SK-N-DZ (cell line): ENCODE results near the gene CERK.
"Not testable (repeated sequence)": the region's sequence is repeated elsewhere in the genome, so short reads cannot be mapped to it uniquely, and the experiment has no call there.

Experiments
- DNase-seq: peaks from one replicate; pipeline ENCODE4 v3.0.0-alpha.2; 2015; ENCODE audit warnings: low spot score

Gene CERK

DNA sequence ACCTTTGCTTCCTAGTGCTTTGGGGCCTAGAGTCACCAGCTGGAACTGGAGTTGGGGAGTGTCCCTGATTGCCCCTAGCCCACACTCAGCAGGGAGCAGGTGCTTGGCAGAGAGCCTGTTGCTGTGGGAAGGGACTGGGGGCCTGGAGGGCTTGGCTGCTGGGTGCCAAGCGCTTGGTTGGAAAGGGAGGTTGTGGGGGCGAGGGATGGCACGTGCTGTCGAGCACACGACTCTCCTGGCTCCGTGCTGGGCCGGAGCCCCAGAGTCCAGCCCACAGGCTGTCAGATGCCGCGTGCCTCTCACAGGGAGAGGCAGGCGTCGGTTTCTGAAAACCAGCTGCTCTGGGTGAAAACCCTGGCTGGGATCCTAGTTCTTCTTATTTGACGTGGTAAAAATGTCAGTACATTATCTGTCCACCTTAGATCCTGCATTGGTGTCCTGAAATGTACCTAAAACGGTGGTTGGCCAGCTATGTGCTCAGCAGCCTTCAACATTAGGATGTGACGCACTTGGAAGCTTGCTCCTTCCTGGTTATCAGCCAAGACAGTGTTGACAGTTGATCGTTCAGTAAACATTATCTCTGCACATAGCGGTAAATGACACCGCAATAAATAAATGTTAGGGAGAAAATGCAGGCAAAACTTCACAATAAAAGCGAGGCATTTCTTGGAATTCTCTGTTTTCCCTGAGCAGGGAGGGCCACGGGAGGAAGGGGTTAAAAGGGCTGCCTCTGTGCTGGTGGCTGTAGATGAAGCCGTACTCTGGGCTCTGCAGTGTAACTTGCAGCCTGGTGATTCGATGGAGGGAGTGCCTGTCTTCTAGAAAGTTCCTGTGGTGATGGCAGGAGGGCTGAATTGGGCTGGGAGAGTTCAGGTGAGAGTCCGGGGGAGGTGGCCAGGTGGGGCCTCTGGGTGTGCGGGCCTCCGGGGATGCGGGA is 88.6 kb downstream of the CERK start:
- DNase-seq: no peak

- not testable (repeated sequence) for DNase-seq
These were observed 89.7 kb downstream of the CERK start for GRCh38 chr22:46648225-46648820.

- DNase-seq: no peak
These were observed 91.4 kb downstream of the CERK start for GRCh38 chr22:46646531-46647215.

GRCh38 chr22:46642840-46643480 is 95.1 kb downstream of the CERK start:
- DNase-seq: not testable (repeated sequence)

DNA sequence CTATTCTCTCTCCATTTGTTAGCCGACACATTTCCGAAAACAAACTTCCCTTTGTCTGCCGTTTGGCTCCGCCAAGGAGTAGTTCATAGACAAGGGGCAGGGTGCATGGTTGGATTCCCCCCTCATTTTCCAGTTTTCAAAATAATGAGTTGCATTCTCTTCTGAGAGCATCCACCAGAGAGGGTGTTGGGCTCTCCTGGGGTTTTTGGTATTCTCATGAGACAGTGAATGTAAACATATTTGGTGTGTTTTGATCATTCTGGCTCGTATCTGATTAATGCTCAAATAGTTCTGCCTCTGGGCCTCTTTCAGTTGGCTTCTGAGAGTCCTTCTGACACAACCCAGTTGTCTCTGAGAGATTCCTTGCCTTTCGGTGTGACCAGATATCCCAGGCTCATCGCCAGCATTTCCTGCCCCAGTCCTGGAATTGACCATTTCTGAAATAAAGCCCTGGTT is 96.2 kb downstream of the CERK start:
- DNase-seq: no peak

GRCh38 chr22:46640293-46641055 is 97.6 kb downstream of the CERK start:
- DNase-seq: no peak

DNA sequence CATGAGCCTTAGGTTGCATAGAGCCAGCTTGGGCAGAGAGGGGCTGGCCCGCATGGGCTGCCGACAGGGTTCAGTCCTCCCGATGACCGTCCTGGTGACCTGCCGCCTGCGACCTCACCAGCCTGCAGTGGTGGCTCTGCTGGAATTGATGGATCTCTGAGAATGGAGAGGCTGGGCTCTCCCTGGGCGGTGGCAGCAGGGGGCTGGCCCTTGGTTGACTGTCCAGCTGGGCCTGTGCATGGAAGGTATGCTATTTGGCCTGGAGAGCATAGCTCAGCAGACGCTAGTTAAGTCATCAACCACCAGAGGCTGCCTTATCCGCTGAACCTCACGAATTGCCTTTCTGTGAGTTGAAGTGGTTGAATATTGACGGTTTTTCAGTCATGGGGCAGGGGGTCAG is 98.2 kb downstream of the CERK start:
- no peak for DNase-seq

DNA sequence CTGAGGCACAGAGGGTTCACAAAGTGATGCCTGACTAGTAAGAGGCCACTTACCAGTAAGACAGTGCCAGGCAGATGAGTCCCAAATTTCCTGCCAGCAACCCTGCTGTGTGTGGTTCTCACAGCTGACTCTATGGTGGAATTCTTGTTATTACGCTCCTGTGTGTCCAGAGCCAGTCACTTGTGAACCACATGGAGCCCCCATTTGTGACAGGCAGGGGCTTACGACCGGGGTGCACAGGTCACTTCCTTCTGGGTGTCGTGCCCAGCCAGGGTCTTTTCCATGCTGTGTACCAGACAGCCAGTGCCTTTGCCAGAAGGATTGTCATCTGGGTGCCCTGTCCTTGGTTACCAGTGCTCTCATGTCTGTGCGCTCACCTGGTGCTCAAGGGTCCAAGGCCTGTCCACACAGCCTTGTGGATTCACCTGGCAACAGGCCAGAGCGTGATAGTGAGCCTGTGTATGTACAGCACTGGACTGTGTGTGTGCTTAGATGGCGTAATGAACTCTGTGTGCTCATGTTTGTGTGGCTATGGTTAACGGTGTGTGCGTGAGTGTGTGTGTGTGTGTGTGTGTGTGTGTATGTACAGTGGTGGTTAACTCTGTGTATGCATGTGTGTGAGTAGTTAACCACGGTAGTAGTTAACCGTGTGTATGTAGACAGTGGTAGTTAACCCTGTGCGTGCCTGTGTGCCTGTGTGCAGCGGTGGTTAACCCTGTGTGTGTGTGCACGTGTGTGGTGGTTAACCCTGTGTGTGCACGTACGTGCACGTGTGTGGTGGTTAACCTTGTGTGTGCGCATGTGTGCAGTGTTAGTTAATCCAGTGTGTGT is 99.2 kb downstream of the CERK start:
- DNase-seq: no peak

- no peak for DNase-seq
These were observed 100.1 kb downstream of the CERK start for GRCh38 chr22:46637711-46638600.

GRCh38 chr22:46636221-46637002 is 101.6 kb downstream of the CERK start:
- no peak for DNase-seq

- DNase-seq: no peak
These were observed 102.3 kb downstream of the CERK start for GRCh38 chr22:46635756-46636155.

DNA sequence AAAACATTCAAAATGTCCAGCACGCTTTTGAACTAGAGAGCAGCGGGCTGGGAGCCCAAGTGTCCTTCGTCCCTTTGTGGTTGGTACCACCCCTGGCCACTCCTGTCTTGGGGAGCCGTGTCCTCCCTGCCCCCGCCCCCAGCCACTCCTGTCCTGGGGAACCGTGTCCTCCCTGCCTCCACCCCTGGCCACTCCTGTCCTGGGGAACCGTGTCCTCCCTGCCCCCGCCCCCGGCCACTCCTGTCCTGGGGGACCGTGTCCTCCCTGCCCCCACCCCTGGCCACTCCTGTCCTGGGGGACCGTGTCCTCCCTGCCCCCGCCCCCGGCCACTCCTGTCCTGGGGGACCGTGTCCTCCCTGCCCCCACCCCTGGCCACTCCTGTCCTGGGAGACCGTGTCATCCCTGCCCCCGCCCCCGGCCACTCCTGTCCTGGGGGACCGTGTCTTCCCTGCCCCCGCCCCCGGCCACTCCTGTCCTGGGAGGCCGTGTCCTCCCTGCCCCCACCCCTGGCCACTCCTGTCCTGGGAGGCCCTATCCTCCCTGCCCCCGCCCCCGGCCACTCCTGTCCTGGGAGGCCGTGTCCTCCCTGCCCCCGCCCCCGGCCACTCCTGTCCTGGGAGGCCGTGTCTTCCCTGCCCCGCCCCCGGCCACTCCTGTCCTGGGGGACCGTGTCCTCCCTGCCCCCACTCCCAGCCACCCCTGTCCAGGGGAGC is 102.9 kb downstream of the CERK start:
- DNase-seq: not testable (repeated sequence)
